Progenitor cell of endocrine pancreas (in vitro differentiated cells): ENCODE results near the gene NXPH3. TPM values are rescaled to one million over a fixed set of nuclear protein-coding genes. Genes with fewer than 3 reads are reported as not detected.
"Not testable (repeated sequence)": the region's sequence is repeated elsewhere in the genome, so short reads cannot be mapped to it uniquely, and the experiment has no call there.

ENCODE experiments used
- DNase-seq: peaks from one replicate; pipeline ENCODE4 v3.0.0; 2021; ENCODE audit warnings: low spot score; ENCODE audit not compliant: unreplicated experiment
- H3K27ac Mint-ChIP-seq: 2 replicates; pipeline ENCODE4 v1.8.0; 2021; ENCODE audit warnings: mild to moderate bottlenecking, moderate library complexity, mixed read lengths
- H3K27me3 Mint-ChIP-seq: 2 replicates; pipeline ENCODE4 v1.8.0; 2021; ENCODE audit warnings: mixed read lengths
- H3K36me3 Mint-ChIP-seq: 2 replicates; pipeline ENCODE4 v1.8.0; 2022; ENCODE audit warnings: mixed read lengths; ENCODE audit not compliant: insufficient read depth
- H3K4me1 Mint-ChIP-seq: 2 replicates; pipeline ENCODE4 v1.8.0; 2021; ENCODE audit warnings: low read depth, mixed read lengths
- H3K4me3 Mint-ChIP-seq: 2 replicates; pipeline ENCODE4 v1.8.0; 2021; ENCODE audit warnings: low read depth, mild to moderate bottlenecking, moderate library complexity, mixed read lengths
- H3K9me3 Mint-ChIP-seq: 2 replicates; pipeline ENCODE4 v1.8.0; 2021; ENCODE audit warnings: low read depth, mixed read lengths
- total RNA-seq: library from RNA; stranded (reverse); gene quantifications from 2 replicates; pipeline ENCODE4 v1.2.1, GENCODE V29; 2021
- TF ChIP-seq, protein P1 (sequence below): fragments of 200-600 bp; sonication (generic); IDR thresholded peaks from one replicate; pipeline ENCODE4 v1.5.0; 2021; ENCODE audit warnings: antibody characterized with exemption, mild to moderate bottlenecking; ENCODE audit not compliant: unreplicated experiment

Gene NXPH3
- total RNA-seq, 1 donor from 2014 or later, result 0.38 TPM

DNA sequence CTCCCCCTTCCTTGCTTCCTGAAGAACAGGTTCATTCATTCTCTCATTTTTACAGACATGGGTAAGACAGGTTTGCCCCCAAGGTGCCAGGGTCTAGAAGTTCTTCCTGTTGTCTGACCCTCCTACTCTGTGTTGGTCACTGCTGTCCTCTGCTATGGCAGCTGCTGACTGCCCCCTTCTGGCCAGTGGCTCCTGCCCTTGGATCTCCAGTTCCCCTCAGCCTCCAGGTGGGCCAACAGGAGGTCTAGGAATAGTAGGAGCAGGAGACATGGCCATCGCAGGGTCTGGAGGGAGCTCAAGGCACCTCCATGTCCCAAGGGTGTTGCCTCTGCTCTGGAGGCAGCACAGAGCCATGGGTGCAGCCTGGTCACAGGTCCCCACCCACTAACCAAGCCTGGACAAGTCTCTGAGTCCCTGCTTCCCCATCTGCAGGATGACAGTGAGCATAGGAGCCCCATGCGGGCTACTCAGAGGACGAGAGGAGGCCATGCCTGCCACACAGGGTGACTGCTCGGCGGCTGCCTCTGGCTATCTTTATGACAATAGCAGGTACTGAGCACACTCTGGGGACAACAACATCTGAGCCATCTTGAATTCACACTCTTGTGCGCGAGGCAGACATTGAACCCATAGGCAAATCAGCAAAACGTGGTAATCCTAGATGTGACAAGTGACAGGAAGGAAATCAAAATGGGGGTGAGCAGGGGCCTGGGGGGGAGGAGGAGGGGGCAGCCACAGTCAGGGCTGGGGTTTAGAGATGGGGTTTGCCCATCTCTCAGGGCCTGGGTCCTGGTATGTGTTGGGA is 27.0 kb upstream of the NXPH3 start:
- no peak for DNase-seq
- TF ChIP-seq, protein P1, sequence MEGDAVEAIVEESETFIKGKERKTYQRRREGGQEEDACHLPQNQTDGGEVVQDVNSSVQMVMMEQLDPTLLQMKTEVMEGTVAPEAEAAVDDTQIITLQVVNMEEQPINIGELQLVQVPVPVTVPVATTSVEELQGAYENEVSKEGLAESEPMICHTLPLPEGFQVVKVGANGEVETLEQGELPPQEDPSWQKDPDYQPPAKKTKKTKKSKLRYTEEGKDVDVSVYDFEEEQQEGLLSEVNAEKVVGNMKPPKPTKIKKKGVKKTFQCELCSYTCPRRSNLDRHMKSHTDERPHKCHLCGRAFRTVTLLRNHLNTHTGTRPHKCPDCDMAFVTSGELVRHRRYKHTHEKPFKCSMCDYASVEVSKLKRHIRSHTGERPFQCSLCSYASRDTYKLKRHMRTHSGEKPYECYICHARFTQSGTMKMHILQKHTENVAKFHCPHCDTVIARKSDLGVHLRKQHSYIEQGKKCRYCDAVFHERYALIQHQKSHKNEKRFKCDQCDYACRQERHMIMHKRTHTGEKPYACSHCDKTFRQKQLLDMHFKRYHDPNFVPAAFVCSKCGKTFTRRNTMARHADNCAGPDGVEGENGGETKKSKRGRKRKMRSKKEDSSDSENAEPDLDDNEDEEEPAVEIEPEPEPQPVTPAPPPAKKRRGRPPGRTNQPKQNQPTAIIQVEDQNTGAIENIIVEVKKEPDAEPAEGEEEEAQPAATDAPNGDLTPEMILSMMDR, result peak; percentile 50
- Mint-ChIP-seq H3K36me3 (no peaks in the 10 kb centered on the region), H3K4me3 (no peak overlapping the region), H3K9me3 (no peaks in the 10 kb centered on the region), H3K4me1 (no peaks in the 10 kb centered on the region), H3K27me3 (peaks cover 23% of the 10 kb centered on the region), H3K27ac (no peak overlapping the region)

DNA sequence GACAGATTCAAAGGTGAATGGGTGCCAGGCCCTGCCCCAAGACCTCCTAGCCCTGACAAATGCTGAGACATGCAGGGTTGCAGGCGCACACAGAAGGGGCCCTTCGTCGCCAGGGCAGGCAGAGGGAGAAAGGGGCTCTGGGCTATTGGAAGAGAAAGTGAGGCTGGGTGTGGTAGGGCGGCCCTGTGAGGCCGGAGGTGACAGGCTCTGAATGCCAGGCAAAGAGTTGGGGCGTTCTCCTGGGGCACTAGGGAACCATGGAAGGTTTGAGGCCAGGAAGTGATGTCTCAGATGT is 26.4 kb upstream of the NXPH3 start:
- no peaks in the 10 kb centered on the region for H3K36me3 Mint-ChIP-seq
- H3K4me1 Mint-ChIP-seq, result no peaks in the 10 kb centered on the region
- H3K27ac Mint-ChIP-seq, result no peak overlapping the region
- peaks cover 17% of the 10 kb centered on the region for H3K27me3 Mint-ChIP-seq
- no peaks in the 10 kb centered on the region for H3K9me3 Mint-ChIP-seq
- TF ChIP-seq, protein P1, result no peak
- H3K4me3 Mint-ChIP-seq, result no peak overlapping the region
- no peak for DNase-seq

DNA sequence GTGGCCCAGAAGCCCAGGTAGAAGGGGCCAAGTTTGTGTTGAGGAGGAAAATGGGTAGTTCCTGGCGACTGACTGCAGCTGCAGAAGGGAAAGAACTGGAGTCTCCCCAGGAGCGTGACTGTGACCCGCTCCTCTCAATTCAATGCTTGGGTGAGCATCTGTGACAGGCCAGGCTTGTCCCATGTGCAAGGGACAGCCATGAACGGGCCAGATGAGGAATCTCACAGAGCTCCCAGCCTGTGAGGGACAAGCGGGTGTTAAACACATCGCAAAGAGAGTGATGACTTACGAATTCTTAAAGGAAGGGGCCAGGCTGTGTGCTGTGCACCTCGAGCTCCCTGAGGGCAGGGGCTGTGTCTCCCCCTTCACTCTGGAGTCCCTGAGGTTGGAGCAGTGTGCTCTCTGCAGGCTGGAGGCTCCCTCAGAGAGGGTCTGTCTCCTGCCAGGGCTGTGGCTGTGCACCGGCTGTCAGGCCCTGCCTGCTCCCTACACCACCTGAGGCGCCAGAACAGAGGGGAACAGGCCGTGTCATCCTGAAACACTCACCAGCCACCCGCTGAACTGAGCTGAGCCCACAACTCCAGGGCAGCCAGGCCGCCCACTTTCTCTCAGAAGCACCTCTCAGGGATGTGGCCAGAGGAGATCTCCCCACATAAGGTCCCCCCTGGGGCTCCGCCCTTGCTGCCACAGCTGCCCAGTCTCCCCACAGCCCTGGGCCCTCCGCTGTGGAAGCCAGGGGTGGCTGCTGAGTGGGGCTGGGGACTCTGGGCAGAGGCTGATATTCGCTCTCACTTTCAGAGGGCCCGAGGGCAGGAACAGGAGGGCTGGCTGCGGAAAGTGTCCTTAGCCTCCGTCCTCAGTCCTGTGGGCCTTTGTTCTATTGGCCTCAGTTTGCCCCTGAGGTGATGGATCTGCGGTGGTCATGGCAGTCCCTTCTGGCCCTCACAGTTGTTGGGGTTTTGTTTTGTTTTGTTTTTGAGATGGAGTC is 25.7 kb upstream of the NXPH3 start:
- H3K27ac Mint-ChIP-seq, result no peak overlapping the region
- H3K27me3 Mint-ChIP-seq, result peaks cover 17% of the 10 kb centered on the region
- TF ChIP-seq, protein P1, result no peak
- H3K4me1 Mint-ChIP-seq, result no peaks in the 10 kb centered on the region
- no peaks in the 10 kb centered on the region for H3K36me3 Mint-ChIP-seq
- no peaks in the 10 kb centered on the region for H3K9me3 Mint-ChIP-seq
- no peak for DNase-seq
- no peak overlapping the region for H3K4me3 Mint-ChIP-seq

DNA sequence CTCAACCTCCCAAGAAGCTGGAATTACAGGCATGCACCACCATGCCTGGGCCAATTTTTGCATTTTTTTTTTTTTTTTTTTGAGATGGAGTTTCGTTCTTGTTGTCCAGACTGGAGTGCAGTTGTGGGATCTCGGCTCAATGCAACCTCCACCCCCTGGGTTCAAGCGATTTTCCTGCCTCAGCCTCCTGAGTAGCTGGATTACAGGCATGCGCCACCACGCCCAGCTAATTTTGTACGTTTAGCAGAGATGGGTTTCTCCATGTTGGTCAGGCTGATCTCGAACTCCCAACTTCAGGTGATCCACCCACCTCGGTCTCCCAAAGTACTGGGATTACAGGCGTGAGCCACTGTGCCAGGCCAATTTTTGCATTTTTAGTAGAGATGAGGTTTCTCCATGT is 24.9 kb upstream of the NXPH3 start:
- H3K36me3 Mint-ChIP-seq, H3K4me1 Mint-ChIP-seq, DNase-seq, H3K4me3 Mint-ChIP-seq, H3K27ac Mint-ChIP-seq, H3K9me3 Mint-ChIP-seq: not testable (repeated sequence)
- H3K27me3 Mint-ChIP-seq, result peaks cover 17% of the 10 kb centered on the region

DNA sequence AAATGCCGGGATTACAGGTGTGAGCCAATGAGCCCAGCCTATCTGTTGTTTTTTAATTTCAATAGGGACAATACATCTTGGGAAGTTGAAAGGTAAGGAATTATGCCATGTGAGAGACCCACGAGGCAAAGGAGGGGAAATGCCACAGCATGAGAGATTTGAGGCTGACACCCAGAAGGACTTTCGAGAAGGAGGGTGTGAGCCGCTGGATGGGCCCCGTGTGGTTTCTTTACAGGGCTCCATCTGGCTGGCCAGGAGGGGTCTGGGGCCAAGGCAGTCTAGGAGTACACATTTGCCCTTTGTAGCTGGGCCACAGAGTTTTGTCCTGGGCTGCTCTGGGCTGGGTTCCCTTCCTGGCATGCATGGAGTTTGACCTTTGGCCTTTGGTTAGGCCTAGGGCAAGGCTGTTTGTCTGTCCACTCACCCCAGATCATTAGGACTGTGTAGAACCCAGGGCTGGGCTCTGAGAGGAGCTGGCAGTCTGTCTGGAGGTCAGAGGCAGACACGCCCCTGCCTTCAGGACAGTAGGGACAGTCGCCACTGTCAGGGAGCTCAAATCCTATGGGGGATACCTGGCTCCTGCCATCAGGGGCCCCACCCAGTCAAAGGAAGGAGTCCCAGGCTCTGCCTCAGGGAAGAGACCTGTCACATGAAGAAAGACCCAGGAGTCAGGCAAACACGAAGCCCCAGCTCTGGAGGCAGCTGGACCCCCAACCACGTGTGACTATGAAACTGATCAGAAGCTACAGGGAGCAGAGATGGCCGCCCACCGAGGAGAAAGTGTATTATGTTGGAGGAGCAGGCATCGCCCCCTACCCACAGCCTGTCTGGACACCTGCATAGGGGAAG is 24.2 kb upstream of the NXPH3 start:
- Mint-ChIP-seq H3K27ac (no peak overlapping the region), H3K27me3 (peaks cover 19% of the 10 kb centered on the region), H3K9me3 (no peaks in the 10 kb centered on the region), H3K4me3 (no peak overlapping the region), H3K4me1 (no peaks in the 10 kb centered on the region), H3K36me3 (no peaks in the 10 kb centered on the region)
- TF ChIP-seq, protein P1, result no peak
- no peak for DNase-seq
